ENCODE data around the gene KIAA1217.

KIAA1217 gene, protein sequence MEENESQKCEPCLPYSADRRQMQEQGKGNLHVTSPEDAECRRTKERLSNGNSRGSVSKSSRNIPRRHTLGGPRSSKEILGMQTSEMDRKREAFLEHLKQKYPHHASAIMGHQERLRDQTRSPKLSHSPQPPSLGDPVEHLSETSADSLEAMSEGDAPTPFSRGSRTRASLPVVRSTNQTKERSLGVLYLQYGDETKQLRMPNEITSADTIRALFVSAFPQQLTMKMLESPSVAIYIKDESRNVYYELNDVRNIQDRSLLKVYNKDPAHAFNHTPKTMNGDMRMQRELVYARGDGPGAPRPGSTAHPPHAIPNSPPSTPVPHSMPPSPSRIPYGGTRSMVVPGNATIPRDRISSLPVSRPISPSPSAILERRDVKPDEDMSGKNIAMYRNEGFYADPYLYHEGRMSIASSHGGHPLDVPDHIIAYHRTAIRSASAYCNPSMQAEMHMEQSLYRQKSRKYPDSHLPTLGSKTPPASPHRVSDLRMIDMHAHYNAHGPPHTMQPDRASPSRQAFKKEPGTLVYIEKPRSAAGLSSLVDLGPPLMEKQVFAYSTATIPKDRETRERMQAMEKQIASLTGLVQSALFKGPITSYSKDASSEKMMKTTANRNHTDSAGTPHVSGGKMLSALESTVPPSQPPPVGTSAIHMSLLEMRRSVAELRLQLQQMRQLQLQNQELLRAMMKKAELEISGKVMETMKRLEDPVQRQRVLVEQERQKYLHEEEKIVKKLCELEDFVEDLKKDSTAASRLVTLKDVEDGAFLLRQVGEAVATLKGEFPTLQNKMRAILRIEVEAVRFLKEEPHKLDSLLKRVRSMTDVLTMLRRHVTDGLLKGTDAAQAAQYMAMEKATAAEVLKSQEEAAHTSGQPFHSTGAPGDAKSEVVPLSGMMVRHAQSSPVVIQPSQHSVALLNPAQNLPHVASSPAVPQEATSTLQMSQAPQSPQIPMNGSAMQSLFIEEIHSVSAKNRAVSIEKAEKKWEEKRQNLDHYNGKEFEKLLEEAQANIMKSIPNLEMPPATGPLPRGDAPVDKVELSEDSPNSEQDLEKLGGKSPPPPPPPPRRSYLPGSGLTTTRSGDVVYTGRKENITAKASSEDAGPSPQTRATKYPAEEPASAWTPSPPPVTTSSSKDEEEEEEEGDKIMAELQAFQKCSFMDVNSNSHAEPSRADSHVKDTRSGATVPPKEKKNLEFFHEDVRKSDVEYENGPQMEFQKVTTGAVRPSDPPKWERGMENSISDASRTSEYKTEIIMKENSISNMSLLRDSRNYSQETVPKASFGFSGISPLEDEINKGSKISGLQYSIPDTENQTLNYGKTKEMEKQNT (N-terminal part only)

DNA sequence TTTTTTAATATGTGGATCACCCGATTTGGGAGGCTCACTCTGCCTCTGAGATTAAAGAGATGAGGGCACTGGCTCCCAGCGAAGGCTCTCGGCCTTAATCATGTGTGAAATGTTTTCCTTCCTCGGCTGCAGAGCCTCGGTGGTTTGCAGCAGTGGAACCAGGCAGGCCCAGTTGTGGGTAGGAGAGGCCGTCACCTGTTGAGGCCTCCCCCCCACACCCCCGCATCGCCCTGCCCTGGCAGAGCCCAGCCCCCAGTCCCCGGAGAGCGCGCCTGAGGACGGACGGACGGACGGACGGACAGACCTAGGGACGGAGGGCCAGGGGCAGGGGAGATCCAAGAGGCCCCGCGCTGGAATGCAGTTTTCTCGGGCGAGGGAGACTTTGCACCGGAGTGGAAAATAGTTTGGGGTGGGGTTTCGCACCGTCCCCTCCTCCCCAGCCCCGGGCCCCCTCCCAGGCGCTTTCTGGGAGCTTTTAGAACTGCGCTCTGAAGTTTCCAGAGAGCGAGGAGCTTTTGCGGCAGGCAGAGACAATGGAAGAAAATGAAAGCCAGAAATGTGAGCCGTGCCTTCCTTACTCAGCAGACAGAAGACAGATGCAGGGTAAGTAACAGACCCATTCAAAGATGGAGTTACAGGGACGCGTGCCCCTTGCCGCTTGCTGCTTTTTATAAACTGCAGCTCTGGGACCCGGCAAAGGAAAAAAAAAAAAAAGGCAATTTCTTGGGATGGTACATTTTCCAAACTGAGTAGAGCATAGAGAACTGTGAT lies at the start of gene KIAA1217:
KIAA1217 (plus strand) TSS at position 478 of the 771 bp plus-strand sequence; CDS start at position 534, 56 bp downstream.
- no peak for DNase-seq (ENCODE audit: low spot score)

DNA sequence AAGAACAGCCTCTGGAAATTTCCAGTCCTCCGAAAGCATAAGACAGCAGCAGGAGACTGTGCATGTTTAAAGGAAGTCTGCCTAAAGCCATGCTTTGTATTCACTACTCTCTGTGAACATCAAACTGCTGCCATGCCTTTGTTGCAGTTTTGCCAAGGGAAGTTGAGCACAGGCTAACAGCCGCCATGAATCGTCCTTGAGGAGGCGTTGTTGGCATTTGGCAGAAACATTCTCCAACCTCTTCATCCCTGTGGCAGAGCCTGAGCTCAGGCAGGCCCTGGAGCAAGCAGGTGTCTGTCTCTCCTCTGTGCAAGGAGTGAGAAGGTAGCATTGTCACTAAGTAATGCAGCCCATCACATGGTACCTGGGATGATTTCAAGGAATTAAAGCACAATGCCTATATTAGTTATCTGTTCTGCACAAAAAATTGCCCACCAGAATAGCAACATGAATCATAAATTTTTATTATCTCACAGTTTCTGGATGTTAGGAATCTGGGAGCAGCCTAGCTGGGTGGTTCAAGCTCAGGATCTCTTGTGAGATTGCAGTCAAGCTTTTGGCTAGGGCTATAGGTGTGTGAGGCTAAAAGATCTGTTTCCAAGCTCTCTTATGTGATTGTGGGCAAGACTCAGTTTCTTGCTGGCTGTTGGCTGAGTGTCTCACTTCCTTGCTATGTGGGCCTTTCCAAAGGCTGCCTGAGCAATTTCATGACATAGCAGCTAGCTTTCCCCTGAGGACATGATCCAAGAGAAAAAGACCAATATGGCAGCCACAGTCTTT lies 46.5 kb upstream of the KIAA1217 start:
- DNase-seq (ENCODE audit: low spot score) = no peak

DNA sequence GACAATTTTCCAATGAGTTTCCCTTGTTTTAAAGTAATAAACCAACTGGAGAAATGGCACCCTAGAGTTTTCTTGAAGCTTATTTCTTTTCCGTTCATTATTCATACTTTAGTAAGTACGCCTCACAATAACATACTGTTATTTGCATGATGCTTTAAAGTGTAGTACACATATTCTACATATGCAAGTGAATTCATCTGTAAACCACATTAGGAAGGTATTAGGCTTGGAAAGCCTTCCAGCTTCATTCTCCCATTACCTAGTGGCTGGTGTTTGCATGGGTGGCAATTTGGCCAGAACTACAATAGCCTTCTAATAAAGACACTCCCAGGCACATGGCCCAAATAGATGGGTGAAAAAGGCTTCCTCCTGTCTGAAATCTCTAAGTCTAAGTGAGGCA lies 45.5 kb upstream of the KIAA1217 start:
- DNase-seq (ENCODE audit: low spot score) = no peak

DNA sequence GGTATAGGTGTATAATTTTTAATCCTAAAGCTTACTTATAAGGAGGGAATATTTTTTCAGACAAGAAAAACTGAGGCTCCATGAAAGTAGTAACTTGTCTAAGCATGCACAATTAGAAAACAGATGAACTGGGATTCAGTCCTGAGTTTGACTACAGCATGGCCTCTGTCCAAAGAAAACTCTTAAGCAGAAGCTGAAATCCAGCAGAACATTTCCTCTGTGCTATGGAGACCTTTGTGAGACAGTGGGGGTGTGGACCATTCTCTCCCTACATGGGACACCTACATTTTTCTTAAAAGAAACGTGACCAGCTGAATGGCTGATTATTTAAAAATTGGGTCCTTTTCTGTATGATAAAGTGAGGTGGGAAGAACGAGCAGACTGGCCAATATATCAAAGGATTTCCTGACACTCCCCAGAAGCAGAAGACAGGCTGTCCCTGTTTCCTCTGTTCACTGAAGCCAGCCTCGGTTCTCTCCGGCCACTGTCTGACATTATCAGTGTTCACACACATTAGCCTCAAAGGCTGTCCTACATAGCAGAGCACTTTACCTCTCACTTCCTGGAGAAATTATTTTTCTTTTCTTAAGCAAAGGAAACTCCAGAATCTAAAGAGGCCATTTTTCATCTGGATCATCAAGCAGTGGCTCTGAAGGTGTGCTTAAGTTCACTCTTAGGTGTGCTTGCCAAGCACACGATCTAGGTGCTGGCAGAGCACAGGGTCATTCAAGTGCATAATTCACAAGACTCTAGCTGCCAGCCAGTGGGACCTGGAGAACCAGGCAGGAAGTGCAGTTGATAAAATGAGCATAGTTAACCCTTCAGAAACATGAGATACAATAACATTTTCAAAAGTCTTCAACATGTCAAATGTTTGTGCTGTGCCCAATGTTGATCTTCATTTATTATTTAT lies 40.4 kb upstream of the KIAA1217 start:
- DNase-seq (ENCODE audit: low spot score) = no peak

DNA sequence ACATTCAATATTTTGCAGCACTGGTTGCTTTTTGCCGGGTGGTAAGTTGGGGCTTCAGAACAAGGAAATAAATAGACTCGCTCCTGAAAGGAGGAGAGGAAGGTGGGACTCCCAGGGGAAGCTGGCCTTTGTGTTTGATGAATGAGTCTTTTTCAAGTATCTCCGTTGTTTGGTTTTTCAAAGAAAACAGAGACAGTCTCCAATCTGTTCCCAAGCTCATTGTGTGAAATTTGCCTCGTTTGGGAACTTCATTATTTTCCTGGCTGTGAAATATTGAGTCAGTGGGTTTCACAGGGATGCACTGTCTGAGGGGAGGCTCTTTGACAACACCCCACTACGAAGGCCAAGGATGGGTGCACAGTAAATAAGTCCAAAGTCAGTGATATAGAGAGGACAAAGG lies 38.7 kb upstream of the KIAA1217 start:
- no peak for DNase-seq (ENCODE audit: low spot score)

DNA sequence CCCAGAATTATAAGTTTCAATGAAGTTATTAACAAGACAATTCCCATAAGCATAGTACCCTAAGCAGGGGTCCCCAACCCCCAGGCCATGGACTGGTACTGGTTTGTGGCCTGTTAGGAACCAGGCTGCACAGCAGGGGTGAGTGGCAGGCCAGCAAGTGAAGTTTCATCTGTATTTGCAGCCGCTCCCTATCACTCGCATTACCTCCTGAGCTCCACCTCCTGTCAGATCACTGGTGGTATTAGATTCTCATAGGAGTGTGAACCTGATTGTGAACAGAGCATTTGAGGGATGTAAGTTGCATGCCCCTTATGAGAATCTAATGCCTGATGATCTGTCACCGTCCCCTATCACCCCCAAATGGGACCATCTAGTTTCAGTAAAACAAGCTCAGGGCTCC lies 36.0 kb upstream of the KIAA1217 start:
- DNase-seq (ENCODE audit: low spot score) = no peak

DNA sequence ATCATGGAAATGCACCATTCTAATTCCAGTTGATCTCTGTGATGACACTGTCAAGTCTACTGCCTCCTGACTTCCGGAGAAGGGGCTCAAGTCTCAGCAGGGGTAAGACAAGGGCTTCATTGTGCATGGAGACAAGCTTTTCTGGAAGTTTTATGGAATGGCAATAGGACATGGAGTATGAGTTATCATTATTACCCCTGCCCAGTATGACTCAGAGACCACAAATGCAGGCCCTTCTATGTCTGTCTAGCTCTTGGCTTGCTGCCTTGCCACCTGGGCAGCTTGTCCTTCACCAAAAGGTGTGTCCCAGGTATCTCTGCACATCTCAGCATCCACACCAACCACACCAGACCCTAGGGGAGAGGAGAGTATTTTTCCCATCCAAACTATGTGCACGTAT lies 34.9 kb upstream of the KIAA1217 start:
- no peak for DNase-seq (ENCODE audit: low spot score)

DNA sequence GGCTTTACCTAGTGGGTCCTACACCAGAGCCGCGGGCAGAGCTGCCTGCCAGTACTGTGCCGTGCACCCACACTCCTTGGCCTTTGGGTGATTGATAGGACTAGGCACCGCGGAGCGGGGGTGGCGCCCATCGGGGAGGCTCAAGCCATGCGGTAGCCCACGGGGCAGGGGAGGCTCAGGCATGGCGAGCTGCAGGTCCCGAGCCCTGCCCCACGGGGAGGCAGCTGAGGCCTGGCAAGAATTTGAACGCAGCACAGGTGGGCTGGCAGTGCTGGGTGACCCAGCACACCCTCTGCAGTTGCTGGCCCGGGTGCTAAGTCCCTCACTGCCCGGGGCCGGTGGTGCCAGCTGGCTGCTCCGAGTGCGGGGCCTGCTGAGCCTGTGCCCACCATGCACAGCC lies 32.3 kb upstream of the KIAA1217 start:
- no peak for DNase-seq (ENCODE audit: low spot score)

DNA sequence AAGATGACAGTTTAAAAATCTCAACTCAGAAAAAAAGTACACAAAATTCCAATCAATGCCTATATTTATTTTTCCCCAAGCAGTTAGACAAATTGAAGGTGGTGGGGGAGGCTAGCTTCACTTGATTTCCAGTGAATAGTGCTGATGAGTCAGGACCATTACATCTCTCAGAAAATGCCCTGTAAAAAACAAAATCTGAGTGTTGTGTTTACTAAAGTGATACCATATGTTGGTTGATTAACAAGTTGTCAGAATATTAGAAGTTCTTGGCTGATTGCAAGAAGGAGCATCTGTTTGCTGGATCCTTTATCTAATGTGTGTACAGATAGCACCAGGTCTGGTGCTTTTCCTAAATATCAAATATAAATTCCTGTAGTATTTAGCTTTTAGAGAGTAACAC lies 31.3 kb upstream of the KIAA1217 start:
- DNase-seq (ENCODE audit: low spot score) = no peak

DNA sequence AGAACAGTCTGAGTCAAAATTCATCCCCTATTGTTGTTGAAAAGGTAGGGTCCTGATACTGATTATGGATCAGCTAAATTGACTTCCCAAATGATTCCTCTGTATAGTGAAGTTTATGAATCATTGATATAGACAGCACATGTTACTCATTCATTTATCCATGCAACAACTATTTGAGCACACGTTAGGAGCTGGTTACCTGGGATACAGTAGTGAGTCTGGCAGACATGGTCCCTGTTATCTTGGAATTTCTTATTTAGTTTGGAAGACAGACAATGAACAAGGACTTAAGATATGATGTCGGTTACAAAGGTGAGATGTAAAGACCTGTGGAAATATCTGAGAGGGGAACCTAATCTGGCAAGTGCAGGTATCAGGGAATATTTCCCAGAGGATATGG lies 28.0 kb upstream of the KIAA1217 start:
- no peak for DNase-seq (ENCODE audit: low spot score)

DNA sequence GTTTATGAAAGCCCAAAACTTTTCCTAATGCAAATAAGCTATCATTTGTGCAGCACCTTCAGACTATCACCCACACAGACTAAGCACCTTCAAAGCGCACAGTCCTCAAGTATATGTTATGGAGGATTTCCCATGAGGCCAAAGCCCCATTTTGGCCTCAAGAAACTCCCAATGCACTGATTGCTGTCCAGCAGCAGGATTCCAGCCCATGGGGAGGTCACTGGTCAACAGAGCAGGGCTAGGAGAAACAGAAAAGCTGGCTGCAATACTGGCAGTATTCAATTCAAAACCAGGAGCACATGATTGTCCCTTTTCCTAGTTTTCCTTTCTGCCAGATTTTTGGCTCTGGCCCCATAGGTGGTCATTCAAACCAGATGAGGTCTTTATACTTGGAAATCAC lies 24.5 kb upstream of the KIAA1217 start:
- DNase-seq (ENCODE audit: low spot score) = no peak

DNA sequence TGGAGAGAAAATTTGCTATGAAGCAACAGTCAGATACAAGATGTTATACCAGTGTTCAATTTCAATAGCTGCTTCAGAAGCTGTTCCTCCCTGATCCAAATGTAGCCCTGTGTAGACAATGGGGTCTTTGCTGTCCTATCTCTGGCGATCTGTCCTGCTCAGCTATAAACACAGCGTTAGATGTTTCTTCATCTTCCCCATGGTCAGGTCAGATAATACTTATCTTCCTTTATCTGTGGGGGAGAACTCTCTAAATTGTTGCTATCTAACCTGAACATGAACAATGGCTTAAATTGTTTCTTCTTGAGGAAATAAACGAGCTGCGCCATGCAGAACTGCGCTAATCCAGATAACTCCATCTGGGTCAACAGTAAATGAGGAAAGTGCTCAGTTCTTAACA lies 15.6 kb upstream of the KIAA1217 start:
- DNase-seq (ENCODE audit: low spot score) = no peak

DNA sequence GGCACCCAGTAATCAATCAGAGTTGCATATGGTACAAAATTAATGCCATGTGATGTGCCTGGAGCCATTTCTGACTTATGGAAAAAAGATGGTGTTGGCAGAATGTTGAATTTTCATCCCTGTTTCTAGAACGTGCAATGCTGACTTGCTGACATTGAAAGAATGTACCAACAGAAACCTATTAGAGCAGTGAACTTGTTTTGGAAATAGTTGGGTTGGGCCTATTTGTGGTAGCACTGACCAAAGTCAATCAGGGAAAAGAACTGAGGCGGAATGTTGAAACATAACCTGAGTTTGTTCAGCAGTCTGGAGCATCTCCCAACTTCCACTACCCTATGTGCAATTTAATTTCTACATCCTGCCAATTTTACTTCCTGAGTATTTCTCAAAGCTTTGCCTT lies 11.7 kb upstream of the KIAA1217 start:
- no peak for DNase-seq (ENCODE audit: low spot score)

DNA sequence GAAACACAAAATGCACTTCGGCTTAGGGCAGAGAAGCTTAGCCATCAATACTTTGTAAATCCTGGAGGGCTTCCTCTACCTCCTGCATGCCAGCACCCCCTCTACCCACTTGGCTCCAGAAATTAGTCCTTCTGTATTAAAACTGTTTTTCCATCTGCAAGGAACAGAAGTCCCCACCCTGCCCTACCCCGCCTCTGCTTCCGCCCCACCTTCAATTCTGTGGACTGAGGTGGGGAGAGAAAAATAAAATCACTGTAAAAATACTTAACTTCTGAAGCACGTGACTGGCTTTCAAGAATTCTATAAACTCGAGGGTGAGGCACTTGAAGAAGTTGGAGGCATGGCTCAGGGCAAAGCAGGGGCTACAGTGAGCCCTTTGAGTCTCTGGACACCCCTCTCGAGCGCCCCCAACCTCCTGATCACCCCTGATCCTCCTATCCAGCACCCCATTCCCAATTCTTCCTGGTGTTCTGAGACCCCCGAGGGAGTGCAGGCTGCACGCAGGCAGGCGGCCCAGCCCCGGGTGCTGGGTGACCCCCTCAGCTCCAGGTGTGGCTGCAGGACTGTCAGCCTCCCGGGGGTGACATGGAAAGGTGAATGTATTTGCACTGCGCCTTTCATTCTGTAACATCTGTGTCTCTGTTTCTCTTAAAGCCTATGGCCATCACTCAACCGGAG lies 7.3 kb upstream of the KIAA1217 start:
- DNase-seq (ENCODE audit: low spot score) = no peak

DNA sequence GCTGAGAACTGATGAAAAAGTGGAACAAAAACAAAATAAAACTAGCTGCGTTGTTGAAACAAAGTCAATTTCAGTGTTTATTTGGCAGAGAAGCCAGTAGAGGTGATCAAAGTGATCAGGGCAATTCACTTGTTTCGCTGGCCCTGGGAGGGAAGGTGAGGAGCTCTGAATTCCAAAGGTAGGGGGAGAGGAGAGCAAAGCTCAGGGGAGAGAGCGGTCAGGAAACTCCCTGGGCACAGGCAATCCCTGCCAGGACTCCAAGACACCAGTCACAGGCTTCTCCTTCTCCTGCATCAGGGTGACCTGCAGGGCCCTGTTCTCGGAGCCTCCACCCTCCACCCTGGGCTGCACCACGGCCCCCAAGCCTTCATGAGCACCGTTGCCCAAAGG lies 6.8 kb upstream of the KIAA1217 start:
- DNase-seq (ENCODE audit: low spot score) = no peak

DNA sequence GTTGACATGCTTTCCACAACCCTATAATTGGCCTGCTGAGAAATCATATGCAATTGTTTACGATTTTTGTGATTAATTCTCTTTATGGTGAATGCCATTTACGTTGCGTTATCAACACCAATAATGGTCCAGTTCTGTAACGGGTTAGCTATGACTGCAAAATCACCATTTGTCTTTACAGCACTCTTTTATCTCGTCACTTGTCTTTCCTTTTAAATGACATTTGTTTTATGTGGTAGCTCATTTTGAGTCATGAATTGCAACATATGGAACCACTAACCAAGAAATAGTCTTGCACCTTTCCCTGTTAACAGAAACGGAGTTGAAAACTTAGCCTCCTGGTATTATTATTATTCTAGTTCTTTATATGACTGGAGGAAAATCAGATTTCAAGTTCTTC lies 3.1 kb upstream of the KIAA1217 start:
- no peak for DNase-seq (ENCODE audit: low spot score)

DNA sequence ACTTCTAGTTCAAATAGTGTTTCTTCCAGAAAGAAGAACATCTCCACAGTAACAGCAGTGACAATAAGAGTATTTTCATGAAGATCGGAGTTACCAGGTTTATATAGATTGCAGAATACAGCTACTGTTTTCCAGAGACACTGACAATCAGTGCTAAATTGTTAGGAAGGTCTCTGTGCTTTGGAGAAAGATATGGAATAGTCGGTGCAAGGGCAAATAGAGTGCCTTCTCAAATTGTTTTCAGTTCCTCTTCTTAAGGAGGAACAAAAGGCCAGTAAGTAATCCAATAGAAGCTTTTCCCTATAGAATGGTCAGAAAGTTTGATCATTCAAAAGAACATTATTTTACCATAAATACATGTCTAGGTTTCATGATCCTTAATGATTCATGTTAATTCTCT lies 2.6 kb upstream of the KIAA1217 start:
- no peak for DNase-seq (ENCODE audit: low spot score)

DNA sequence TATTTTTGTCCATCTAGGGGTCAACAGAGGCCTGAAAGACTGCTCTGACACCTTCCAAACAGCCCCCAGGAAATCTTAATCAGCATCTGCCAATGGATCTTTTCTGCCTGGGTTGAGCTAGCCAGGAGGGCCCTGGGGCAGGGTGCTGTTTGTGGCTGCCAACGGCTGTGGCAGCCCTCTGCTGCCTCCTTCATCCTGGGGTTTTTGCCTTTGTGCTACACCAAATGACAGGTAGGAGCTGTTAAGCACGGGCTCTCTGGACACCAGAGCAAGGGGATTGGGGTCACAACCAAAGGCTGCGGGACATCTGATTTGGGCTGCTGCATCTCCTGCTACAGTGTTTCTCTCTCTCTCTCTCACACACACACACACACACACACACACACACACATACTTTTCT lies 2.0 kb upstream of the KIAA1217 start:
- no peak for DNase-seq (ENCODE audit: low spot score)

DNA sequence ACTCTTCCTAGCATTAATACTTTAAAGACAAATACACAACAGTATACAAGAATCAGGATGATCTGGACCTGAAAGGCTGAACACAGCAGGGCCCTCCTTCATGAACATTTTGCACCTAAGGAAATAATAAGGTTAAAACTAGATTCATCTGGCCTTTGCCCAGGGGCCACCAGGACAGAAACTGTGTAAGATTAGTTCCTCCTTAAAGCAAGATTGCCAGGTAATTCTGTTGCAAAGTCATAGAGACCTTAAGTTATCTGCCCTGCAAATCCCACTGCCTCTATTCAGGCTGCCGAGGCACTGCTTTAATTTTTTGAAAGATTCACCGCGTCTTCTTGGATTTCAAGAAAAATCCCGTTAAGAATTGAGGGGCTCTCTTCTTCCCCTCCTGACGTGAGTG lies 1.6 kb upstream of the KIAA1217 start:
- no peak for DNase-seq (ENCODE audit: low spot score)

Measured in CD4-positive, alpha-beta T cell treated with Interleukin-15 for 4 hours (primary cell).